NAMALWA (cell line): ENCODE measurements around the gene RHBDD3.

ENCODE experiments used
- DNase-seq: peaks from one replicate; pipeline ENCODE4 v3.0.0-alpha.2; 2015; ENCODE audit warnings: low spot score

The RHBDD3 gene

DNA sequence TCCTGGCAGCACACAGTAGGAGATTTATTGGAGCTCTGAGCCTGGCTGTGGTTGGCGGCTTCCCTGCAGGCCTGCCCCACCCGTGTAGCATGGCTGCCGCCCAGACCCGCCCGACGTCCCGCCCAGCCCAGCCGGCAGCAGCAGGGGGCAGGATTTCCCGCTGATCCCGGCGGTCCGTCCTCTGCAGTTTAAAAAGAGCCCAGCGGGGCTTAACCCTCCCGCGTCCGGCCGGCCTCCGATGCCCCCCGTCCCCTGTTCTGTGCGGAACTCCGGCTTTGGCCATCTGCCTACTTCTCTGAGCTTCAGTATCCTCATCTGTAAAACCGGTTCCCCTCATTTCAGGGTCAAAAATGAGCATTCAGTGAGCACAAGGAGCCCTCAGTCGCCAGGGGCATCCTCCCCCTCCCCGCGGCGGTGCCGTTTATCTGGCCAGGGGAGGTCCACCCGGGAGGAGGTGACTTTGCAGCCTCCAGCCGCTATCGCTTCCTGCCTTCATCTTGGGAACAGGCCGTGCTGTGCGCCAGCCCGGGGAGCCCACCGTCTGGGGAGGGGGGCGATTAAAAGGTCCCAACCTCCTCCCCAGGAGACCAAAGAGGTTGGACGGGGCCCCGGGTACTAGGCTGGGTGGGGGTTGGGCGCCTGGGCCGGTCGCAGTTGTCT, 38.5 kb upstream of the RHBDD3 start, which contains the start of gene GAS2L1:
TSS of gene GAS2L1 (plus strand) at position 476 of the 660 bp plus-strand sequence. CDS start 1,456 bp downstream, outside the sequence.
- DNase-seq, result no peak

- no peak for DNase-seq
Observed at GRCh38 chr22:29305836-29306174, 38.0 kb upstream of the RHBDD3 start.

DNA sequence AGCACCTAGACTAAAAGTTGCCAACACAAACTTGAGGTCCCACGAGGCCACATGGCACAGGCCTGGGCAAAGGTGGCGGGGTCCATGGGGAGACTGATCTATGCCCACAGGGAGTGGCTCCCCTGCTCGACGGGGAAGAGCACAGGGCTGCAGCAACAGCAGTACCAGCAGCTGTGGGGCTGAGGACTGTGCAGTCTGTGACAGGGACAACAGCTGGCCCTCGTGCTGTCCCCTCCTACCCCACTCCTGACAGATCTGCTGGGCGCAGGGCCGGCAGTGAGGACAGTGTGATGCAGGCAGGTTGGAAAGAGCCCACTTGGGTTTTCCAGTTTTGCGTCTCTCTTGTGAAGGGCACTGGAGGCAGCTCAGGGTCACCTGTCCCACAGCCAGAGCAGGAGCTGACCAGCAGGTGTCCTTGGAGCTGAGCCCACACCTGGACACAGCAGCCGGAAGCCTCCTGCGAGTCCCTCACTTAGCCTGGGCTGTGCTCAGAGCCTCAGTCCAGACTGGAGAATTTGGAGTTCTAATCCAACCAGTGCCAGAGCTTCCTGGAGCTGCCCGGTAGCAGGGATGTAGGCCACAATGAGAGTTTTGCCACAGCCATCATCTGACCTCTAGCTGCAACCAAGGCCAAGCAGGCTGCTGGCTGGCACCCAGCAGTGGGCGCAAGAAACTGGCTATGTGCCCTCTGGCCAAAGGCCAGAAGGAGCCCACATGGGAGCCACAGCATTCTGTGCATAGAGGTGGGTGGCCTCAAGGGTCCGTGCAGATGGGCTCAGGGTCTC, 35.1 kb upstream of the RHBDD3 start:
- no peak for DNase-seq

- DNase-seq, result no peak
Observed at GRCh38 chr22:29302402-29302680, 34.6 kb upstream of the RHBDD3 start.

GRCh38 chr22:29301716-29302401, 34.1 kb upstream of the RHBDD3 start:
- no peak for DNase-seq

DNA sequence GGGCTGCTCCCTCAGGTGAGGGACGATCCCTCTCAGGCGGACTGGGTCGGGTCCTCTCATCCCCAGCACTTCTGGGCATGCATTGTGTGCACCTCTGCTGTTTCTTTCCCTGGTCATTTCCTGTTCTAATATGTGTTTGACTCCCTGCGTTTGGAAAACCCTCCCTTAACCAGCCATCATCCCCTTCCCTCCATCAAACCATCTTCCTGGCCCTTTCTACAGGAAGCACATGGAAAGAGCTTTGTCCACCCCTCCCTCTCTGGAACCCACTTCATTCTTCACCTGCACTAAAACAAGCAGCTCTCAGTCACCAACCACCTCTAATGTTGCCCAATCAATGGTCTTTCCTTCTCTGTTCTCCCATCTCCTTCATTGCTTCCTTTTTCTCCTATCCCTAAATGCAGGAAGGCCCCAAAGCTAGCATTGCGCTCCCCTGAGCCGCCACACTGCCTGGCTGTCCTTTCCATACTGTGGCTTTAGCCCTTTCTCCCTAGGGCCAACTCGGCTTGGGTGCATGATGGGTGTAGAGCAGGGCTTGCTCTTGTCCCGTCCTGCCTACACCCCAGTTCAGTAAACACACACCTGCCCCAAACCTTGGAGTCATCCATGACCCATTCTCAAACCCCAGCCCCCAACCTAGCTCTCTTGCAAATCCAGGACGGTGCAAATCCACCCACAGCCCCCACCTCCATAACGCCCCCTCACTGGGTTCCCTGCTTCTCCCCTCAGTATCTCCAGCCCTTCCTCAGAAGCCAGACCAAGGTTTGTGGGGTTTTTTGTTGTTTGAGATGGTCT, 33.2 kb upstream of the RHBDD3 start:
- DNase-seq, result no peak

DNA sequence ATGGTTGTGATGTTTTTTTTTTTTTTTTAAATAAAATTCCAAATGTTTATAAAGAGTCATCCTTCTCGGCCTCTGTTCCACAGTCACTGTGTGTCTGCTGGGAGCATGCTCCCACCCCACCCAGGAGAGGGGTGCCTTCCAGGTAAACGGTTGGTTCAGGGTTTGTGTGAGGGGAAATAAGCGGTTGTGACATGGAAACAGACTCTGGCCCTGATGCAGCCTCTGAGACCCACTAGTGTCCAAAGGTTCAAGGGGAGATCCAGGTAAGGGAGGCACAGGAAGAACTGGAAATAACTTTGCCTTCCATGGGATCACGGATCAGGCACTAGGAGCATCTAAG, 32.7 kb upstream of the RHBDD3 start:
- no peak for DNase-seq

DNA sequence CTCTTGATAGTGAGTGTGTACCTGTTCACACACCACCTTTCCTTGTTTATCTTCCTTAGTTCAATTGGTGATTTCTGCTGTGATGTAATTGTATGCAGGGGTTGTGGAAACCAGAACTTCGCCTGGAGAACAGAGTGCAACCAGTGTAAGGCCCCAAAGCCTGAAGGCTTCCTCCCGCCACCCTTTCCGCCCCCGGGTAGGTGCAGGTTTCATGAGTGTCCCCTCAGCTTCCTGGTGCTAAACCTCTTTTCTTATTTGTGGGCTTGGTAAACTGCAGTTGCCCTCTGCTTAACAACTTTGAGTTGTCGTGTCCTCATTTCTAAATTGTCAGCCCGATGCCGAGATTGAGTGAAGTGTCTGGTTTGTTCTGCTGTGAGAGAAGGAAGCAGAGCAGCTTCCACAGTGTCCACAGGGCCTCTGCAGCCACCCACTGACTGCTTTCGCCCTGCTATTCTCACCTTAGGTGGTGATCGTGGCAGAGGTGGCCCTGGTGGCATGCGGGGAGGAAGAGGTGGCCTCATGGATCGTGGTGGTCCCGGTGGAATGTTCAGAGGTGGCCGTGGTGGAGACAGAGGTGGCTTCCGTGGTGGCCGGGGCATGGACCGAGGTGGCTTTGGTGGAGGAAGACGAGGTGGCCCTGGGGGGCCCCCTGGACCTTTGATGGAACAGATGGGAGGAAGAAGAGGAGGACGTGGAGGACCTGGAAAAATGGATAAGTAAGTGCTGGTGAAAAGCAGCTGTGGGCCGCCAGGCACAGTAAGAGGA, 31.5 kb upstream of the RHBDD3 start:
- DNase-seq, result no peak

DNA sequence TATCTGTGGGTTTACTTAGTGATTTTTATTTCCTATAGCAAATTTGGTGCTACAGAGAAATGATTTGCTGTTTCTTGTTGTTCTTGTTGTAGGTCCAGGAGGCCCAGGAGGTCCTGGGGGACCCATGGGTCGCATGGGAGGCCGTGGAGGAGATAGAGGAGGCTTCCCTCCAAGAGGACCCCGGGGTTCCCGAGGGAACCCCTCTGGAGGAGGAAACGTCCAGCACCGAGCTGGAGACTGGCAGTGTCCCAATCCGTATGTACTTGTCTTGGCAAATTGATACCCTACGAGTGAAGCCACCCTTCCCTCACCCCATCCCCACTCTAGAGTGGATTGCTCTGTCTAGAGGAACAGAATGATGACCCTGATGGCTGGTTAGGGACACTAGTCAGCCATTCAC, 30.9 kb upstream of the RHBDD3 start:
- no peak for DNase-seq

- DNase-seq, result no peak
Observed at GRCh38 chr22:29292379-29292778, 24.6 kb upstream of the RHBDD3 start.

GRCh38 chr22:29291215-29291614, 23.4 kb upstream of the RHBDD3 start:
- DNase-seq, result no peak

- no peak for DNase-seq
Observed at GRCh38 chr22:29290061-29290460, 22.3 kb upstream of the RHBDD3 start.

DNA sequence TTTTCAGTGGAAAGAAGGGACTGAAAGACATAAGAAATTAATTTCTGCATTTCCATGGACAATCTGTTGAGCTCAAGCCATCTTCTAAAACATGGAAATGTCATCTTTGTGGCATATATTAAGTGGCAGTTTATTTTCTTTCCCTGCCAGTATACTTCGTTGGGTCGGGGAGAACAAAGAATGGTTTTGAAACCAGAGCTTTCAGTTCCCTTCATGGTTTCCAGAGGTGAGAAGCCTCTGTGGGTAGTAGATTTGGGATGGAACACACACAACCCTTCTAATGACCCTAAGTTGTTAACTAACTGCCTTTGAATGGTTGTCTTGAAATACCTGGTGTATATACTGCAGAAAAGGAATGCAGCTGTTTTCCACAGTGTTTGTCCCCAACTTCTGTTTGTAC, 21.1 kb upstream of the RHBDD3 start:
- DNase-seq, result no peak

DNA sequence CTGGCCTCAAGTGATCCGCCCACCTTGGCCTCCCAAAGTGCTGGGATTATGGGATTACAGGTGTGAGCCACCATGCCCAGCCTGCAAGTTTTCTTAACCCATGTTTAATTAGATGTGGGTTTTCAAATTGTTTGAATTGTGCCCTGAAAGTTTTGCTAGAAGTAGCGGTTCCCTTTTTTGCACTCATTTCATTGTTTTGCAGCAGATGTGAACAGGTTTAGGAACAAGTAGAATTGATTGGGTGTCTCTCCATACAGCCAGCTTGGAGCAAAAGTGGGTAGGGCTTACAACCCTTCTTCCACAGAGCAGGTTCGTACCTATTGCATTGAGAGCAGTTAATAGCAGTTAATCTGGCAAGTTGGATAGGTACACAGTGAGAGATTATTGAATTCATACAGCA, 16.4 kb upstream of the RHBDD3 start:
- no peak for DNase-seq

DNA sequence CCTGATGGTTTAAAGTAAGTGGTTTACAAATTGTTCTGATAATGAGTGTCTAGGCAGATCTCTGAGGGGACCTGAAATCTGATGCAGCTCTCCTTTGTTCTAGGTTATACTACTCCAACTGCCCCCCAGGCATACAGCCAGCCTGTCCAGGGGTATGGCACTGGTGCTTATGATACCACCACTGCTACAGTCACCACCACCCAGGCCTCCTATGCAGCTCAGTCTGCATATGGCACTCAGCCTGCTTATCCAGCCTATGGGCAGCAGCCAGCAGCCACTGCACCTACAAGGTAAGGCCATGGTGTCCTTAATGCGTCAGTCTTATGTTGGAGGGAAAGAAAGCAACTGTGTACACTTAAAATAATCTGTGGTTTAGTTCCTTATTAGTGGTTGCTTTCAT, 10.1 kb upstream of the RHBDD3 start:
- no peak for DNase-seq

DNA sequence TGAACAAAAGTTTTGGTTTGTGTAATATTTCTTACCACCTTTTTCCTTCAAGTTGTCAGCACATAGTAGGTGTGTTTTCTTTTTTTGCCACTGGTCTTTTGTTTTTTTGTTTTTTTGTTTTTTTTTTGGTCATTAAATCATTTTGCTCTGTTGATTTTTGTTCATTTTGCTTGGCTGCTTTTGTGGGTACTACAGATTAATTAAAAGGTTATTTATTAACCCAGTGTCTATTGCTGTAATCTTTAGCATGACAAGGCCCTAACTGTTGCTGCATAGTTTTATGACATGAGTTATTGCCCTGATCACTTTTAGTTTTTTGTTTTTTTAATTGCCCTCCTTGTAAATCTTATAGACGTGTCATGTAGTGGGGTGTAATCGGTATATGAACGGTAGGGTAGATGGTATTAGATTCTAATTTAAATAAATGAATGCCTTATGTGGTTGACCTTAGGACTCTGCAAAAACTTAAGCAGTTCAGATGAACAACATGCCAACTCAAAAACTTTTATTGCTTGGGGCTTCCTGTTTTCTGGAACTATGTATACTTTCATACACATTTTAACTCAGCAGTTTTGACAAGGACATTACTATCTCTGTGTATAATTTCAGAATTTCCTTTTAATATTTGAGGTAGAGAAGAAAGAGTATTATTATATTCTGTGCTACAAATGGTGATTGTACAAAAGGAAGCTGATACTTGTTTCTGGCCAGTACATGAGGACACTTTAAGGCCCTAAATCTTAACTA, 8.2 kb upstream of the RHBDD3 start:
- no peak for DNase-seq

DNA sequence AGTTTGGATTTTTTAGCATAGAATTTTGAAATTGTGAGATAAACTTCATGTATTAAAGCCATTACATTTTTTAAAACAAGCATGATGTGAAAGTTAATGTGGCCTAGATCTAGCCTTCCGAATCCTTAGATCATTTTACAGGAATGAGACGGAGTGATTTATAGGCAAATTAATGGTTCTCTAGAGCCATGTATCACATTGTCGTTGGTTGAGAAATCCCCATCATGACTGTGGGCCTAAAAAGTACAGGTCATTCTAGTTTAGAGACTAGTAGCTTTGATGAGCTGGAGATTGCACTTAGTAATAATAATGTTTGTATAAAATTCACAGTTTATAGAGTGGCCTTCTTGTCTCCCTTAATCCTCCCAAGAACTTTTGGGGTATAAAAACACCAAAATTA, 7.4 kb upstream of the RHBDD3 start:
- DNase-seq, result no peak

GRCh38 chr22:29272624-29273023, 4.8 kb upstream of the RHBDD3 start:
- no peak for DNase-seq

GRCh38 chr22:29270475-29271271, 2.9 kb upstream of the RHBDD3 start:
- peak; percentile 53 for DNase-seq

DNA sequence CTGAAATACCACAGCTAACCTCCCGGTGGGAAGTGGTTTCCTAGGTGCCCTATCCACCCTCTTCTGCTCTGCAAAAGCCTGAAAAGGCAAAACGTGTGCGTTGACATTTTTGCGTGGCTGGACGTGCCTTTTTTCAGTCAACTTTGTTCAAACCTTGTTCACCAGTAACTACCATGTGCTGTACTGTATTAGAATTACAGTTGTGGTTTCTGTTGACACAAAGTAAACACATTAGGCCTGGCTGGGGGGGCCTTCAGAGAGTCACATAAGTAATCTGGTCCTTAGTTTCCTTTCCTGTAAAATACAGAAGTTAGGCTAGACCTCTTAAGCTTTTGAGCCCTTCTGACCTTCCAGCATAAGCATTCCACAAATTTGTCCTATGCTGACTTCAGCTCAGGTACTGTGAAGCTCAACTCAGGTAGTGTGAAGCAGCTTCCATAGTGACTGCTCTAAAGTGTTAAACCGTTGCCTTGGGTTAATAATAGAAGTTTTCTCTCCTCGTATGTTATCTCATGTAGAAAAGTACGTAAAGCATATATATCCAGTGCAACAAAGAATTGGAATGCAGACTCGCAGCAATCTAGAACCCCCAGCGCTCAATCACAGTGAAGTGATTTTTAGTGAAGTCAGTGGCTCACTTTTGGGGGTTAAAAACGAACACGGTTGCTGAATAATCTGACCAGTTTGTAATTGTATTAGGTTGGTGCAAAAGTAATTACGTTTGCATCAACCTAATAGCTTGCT, 2.1 kb upstream of the RHBDD3 start:
- peak; percentile 43 for DNase-seq
